GM19397 (cell line): ENCODE results near the gene COMMD7.

ENCODE experiments used
- ATAC-seq: cut with Tn5 transposase; IDR thresholded peaks from one replicate; pipeline ENCODE4 v1.9.1; 2021; ENCODE audit warnings: mild to moderate bottlenecking, moderate library complexity; ENCODE audit not compliant: unreplicated experiment

COMMD7 gene

GRCh38 chr20:32682508-32682987 lies 60.7 kb downstream of the COMMD7 start:
- ATAC-seq, result no peak

GRCh38 chr20:32681175-32682084 lies 61.8 kb downstream of the COMMD7 start:
- ATAC-seq, result no peak

GRCh38 chr20:32680544-32681174 lies 62.6 kb downstream of the COMMD7 start:
- ATAC-seq, result no peak

GRCh38 chr20:32678948-32679347 lies 64.3 kb downstream of the COMMD7 start:
- no peak for ATAC-seq

- no peak for ATAC-seq
These were observed 67.9 kb downstream of the COMMD7 start for GRCh38 chr20:32675223-32675975.

GRCh38 chr20:32674362-32674789 lies 68.9 kb downstream of the COMMD7 start:
- ATAC-seq, result no peak

GRCh38 chr20:32672982-32673851 lies 70.0 kb downstream of the COMMD7 start:
- peak; percentile 70 for ATAC-seq

GRCh38 chr20:32672394-32672981 lies 70.8 kb downstream of the COMMD7 start:
- peak; percentile 16 for ATAC-seq

- ATAC-seq, result no peak
These were observed 72.4 kb downstream of the COMMD7 start for GRCh38 chr20:32670773-32671455.

GRCh38 chr20:32667027-32667426 lies 76.2 kb downstream of the COMMD7 start:
- ATAC-seq, result no peak

GRCh38 chr20:32664678-32665159 lies 78.5 kb downstream of the COMMD7 start:
- no peak for ATAC-seq

- no peak for ATAC-seq
These were observed 79.1 kb downstream of the COMMD7 start for GRCh38 chr20:32664012-32664677.

- no peak for ATAC-seq
These were observed 79.8 kb downstream of the COMMD7 start for GRCh38 chr20:32663335-32664011.

- ATAC-seq, result no peak
These were observed 81.3 kb downstream of the COMMD7 start for GRCh38 chr20:32661820-32662528.

- no peak for ATAC-seq
These were observed 82.6 kb downstream of the COMMD7 start for GRCh38 chr20:32660661-32661060.

GRCh38 chr20:32656827-32657226 lies 86.4 kb downstream of the COMMD7 start:
- no peak for ATAC-seq

- no peak for ATAC-seq
These were observed 87.3 kb downstream of the COMMD7 start for GRCh38 chr20:32655903-32656512.
